ENCODE data around the gene AGFG1. TPM values are rescaled to one million over a fixed set of nuclear protein-coding genes. Genes with fewer than 3 reads are reported as not detected.

The AGFG1 gene
- total RNA-seq, 1 donor from 2014 or later: 73.0 TPM

DNA sequence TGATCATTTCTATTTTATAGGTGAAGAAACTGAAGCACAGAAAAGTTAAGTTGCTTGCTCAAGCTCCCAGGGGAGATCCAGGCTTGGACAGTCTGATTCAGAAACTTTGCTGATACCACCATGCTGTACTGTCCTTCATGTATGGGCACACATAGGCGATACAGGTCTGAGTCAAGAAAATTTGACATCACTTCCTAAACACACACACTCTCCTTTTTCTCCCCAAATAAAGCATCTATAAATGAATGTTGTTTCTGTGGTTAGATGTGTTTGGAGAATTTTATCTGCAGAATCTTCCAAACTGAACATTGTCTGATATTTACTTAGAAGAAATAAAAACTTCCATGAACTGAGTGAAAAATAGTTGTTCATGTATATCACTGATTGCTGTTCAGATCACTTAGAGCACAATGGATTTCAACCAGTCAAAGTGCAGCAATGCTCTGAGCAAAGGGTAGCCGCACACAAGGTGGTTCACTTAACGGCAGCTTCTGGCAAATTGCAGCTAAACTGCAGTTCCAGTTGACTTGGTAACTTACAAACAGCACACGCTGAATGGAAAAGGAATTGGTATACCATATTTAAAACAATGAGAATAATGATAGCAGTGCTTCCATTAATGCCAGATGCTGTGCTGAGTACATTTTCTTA is 10.0 kb upstream of the AGFG1 start:
- no peak for DNase-seq (ENCODE audit: low spot score in 2 of 2)
- no peak for FAIRE-seq

DNA sequence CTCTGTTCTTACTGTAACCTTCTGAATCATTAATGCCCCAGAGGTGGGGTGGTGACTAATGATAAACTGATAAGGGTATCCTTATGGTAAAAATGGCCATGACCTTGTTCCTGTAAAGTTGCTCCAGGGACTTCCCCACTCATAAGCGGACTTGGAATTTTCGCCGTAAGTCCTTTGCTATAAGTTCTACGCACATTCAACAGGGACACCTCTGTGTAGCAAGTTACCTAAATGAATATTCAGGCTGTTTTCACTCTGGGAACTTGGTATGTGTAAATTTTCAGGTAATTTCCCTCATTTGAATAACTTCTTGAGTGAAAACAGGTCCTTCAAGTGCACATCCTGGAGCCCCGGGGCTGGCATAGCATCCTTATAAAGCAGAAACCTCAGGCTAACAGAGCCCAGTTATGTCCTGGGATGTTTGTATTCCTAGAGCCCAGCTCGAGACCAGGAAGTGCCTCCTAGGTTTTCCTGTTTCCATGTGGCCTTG is 9.4 kb upstream of the AGFG1 start:
- FAIRE-seq: no peak
- DNase-seq (ENCODE audit: low spot score in 2 of 2): no peak

DNA sequence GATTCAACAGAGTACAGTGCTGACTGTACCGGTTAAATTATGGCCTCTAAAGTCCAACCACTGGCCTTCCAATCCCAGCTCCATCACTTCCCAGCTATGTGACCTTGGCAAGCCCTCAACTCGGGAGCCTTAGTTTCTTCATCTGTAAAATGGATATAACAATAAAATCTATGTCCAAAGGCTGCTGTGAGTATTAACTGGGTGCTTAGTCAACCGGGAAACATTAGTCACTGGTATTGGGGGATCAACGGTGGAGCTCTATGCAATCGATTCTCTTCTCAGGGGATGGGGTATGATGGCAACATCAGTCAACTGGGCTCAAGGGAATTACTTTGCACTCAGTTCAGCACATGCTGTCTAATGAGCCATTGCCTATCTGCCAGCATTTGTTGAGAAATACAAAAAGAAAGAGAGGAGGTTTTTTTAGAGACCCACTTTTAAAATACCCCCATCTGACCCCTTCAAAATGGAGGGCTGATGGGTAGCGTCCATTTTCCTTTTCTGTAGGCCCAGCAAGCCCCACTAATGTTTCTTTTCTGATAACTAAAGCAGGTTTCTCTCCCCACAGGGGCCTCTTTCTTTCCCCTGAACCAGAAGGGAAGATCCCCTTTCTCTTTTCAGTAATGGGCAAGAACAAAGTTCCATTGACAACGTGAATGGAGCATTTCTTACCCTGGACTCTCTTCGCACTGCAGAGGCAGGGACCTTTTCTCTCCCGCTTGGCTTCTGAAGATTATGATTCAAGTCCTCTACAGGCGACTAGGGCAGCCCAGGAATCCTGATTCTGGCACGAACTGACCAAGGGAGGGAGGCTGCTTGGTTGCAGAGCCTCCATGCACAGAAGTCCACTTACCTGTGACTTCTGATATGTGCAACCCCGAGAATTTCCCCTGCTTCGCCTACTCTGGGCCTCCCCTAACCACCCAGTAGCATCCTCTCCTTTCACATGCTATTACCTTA is 8.7 kb upstream of the AGFG1 start:
- FAIRE-seq: no peak
- DNase-seq (ENCODE audit: low spot score in 2 of 2): no peak

DNA sequence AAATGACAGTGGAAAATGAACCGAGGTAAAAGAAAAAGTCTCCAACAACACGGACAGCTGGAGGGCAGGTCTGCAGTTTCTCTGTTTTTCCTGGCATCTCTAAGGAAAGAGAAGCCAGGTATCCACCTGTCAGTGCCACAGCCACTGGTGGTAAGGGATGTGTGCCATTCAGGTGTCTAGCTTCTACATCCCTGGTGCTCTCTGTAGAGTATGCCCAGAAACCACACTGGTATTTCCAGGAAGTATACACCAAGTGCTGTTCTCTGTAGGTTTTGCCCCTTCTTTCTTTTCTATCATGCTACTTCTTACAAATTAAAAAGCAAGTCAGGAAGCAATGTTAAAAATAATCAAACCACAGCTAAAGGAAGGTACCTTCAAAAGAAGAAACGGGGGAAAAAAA is 7.6 kb upstream of the AGFG1 start:
- FAIRE-seq: no peak

DNA sequence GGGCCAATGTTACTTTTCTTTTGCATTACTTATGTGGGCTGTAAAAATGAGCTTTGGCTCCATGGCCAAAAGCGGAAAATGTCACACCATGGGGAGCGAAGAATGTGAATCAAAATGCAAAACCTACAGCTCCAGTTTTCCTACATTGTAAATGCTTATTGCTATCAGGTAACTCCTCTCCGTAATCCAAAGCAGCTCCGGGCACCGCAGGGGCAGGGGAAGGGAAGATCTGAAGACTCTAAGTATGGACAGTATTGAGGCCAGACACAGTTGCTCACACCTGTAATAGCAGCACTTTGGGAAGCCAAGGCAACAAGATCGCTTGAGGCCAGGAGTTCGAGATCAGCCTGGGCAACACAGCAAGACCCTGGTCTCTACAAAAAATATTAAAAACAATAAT is 7.1 kb upstream of the AGFG1 start:
- FAIRE-seq: no peak
- DNase-seq (ENCODE audit: low spot score in 2 of 2): no peak

More for the DNA sequence above, 7.6 kb upstream of the AGFG1 start:
- no peak for DNase-seq (ENCODE audit: low spot score in 2 of 2)

DNA sequence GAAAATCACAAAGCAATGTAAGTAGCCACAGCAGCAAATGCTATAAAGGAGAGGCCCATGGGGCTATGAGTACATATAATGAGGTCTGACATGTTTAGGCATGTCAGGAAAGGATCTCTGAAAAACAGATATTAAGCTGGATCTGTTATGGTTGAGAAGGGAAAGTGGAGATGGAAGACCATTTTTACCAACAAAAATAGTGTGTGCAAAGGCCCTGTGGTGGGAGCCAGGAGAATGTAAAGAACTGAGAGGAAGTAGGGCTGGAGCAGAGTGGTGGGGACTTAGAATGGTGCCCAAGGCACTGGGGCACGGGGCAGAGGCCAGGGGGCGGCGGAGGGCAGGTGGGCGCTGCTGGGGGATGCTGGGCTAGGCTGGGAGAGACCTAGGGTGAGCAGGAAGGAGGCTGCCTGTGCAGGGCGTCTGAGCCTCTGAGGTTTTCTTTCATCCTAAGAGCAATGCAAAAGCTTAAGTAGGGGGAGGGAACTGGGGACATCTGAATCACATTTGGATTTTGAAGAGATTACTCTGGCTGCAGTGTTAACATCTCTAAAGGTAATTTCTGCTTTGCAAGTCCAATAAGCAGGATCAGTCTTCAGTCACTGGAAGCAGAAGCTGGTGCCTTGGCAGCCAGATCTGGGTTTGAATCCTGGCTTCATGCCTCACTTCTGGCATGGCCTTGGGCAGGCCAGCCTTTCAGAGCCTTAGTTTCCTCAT is 4.9 kb upstream of the AGFG1 start:
- no peak for DNase-seq (ENCODE audit: low spot score in 2 of 2)
- no peak for FAIRE-seq

DNA sequence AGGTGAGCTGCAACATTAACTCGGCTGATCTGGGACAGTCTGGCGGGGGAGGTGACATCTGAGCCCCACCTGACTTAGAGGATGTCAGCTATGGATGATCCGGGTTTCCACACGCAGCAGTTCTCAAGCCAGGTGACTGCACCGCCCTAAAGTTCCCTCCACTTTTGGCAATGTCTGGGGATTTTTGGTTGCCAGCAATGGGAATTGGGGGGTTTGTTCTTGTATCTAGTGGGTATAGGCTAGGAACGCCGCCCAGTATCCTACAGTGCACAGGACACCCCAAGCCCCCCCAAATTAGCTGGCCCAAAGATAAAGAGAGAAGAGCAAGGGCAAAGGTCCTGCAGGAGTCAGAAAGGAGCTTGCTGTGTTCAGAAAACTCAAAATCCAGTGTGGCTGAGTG is 544 bp upstream of the AGFG1 start:
- FAIRE-seq (no peak), DNase-seq (ENCODE audit: low spot score in 2 of 2) (no peak)

DNA sequence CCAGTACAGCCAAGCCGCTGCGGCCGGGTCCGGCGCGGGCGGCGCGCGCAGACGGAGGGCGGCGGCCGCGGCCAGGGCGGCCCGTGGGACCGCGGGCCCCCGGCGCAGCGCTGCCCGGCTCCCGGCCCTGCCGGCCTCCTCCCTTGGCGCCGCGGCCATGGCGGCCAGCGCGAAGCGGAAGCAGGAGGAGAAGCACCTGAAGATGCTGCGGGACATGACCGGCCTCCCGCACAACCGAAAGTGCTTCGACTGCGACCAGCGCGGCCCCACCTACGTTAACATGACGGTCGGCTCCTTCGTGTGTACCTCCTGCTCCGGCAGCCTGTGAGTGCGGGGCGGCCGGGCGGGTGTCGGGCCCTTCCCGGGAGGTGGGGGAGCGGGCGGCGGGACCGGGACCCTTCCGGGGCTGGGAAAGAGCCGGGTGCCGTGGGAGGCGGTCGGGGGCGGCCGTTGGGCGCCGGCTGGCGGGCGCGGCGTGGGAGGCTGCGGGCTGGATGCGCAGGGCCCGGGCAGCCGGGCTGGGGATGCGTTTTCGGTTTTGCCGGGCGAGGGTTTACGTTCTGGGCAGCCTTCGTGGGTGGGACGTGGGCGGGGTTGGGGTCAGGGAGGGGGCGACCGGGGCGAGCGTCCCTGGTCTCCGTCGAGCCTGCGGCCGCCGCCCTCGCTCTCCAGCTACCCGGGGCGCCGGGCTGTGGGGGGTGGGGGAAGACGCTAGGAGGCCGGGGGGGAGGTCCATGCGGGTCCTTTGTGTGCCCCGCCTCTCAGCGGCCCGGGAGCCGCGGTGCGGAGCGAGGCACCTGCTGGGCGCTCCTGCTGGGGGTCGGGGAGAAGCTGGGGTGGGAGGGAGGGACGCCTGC is 537 bp downstream of the AGFG1 start:
- DNase-seq (ENCODE audit: low spot score in 2 of 2): peak; percentile 49 to 64
- no peak for FAIRE-seq

DNA sequence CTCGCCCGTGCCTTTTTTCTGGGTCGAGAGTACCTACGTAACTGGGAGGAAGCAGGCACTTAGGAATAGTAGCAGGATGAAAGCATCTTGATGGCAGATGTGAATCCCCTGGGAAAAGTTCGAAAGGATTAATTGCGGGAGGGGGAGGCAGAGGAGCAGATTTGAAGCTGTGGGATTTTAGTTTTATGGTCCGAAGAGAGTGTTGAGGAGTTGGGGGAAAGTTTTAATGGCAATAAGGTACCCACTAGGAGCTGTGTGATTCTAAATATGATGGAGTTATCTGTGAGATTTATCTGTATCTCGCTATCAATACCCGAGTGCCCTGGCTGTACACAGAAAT is 1.1 kb downstream of the AGFG1 start:
- DNase-seq (ENCODE audit: low spot score in 2 of 2) (no peak), FAIRE-seq (no peak)

DNA sequence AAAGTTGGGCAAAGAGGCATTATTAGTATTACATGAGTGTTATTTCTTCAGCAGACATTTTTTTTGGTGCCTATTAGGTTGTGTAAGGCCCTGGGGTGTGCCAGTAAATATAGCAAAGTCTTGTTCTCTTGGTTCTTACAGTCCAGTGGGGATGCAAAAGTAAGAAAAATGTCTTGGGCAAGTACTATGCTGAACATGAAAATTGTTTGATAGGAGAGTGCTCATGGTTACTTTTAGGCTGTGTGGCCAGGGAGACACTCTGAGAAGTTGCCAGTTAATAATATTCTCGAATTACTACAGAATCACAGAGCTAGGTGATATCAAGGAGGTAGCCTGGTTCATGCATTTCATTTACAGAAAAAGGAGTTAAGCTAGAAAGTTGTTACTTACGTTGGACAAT is 1.9 kb downstream of the AGFG1 start:
- DNase-seq (ENCODE audit: low spot score in 2 of 2) (no peak), FAIRE-seq (no peak)

DNA sequence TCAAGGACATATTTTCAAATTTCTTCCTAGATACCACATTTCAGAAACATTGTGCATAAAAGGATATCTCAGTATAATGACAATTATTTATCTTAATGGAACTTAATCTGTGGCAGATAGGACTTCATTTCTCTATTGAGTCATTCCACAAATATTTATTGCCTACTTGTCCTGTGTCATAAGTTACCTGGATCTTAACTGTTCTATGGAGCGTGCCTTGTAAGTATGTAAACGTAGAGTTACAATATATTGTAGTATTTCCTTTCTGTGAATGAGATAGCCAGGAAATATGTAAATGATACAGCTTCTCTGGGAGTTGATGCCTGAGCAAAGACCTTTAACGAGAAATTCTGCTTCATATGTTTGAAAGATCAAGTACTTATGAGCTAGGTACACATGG is 2.5 kb downstream of the AGFG1 start:
- FAIRE-seq: no peak

DNA sequence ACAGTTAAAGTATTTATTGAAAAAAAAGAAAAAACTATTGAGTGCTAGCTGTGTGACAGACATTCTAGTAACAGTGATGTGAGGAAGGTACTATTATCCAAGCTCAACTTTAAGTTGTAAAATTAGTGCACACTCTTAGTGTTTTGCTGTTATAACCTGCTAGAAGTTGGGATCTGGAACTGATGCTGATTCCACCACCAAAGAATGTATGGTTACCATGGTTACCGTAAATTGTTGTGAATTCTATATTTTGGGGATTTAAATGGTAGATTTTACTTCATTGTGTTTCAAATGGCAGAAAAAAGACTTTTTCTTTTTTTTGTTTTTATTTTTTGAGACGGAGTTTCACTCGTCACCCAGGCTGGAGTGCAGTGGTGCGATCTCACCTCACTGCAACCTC is 5.3 kb downstream of the AGFG1 start:
- no peak for FAIRE-seq
- DNase-seq (ENCODE audit: low spot score in 2 of 2): no peak

More for the DNA sequence above, 2.5 kb downstream of the AGFG1 start:
- no peak for DNase-seq (ENCODE audit: low spot score in 2 of 2)

DNA sequence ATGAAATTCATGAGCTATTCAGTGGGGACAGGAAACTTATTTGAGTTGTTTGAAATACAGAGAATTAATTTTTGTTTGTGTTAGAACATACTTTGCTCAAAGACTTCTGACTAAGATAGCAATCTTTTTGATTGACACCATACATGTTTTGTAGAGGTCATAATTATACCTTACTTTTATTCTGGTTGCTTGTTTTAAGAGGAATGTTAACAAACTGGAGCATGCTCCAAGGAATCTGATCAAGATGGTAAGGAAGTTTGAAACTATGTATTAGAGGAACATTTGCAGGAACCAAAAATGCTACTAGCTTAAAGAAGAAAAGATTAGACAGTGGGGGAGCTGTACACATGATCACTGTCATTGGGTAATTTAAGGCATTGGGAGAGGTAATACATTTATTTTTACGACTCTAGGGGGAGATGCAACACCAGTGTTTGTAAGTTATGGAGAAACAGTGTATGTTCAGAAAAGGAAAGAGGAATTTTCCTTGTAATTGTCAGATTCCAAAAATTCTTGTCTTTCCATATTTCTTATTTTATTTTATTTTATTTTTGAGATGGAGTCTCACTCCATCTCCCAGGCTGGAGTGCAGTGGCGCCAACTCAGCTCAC is 8.0 kb downstream of the AGFG1 start:
- DNase-seq (ENCODE audit: low spot score in 2 of 2): peak in 1 of 2 donors; percentile 45
- FAIRE-seq: no peak

DNA sequence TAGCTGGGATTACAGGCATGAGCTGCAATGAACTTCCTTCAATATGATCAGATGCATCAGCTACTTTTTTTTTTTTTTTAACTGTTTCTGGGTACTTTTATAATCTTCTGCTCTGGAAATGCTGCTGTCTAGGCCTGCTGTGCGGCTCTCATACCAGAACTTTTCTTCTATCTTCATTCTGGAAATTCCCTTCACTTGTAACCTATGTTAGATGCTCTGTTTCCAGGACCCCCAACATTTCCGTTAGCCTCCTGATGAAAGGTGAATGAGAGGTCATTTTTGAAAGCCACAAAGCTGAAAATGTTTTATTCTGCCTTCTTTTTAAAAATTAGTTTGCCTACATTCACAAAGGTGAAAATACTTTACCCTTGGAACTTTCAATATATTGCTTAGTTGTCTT is 8.6 kb downstream of the AGFG1 start:
- DNase-seq (ENCODE audit: low spot score in 2 of 2) (no peak), FAIRE-seq (no peak)

DNA sequence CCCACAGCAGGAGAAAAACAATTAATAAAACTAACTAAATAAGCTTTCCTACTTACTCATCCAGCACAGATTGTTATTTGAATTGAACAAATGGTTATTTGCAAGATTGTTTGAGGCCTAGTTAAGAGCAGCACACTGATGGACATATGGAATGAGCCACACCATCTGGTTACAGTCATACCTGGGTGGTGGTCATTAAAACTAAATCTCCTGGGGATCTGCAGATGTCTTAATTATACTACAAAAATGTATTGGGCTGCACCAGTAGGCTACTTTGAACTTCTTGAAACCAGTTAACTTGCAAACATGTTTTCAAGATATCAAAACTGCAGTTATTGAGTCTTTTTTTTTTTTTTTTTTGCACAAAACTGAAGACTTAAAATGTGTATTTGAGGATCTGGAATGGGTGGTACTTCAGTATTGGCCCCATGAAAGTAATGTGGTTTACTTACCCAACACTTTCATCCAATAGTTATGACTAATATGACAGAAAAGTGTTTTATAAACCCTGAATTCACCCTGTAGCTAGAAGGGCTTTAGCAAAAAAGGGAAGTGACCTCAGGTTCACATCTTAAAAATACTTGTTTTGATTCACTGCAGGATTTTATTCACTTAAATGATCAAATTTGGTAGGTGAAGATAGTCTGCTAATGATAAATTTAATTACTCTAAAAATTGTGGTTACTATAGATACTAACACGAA is 10.8 kb downstream of the AGFG1 start:
- DNase-seq (ENCODE audit: low spot score in 2 of 2) (no peak), FAIRE-seq (no peak)

DNA sequence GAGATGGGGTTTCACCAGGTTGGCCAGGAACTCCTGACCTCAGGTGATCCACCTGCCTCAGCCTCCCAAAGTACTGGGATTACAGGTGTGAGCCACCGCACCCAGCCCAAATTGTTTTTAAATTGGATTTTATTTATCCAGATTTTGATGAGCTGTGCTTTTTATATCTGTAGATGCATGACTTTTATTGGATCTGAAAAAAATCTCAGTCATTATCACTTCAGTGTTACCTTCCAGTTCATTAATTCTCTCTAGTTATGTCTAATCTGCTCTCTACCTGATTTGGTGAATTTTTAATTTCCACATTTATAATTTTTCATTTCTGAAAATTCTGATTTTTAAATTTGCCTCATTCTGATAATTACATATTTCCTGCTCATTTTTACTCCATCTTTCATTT is 13.5 kb downstream of the AGFG1 start:
- DNase-seq (ENCODE audit: low spot score in 2 of 2) (no peak), FAIRE-seq (no peak)

DNA sequence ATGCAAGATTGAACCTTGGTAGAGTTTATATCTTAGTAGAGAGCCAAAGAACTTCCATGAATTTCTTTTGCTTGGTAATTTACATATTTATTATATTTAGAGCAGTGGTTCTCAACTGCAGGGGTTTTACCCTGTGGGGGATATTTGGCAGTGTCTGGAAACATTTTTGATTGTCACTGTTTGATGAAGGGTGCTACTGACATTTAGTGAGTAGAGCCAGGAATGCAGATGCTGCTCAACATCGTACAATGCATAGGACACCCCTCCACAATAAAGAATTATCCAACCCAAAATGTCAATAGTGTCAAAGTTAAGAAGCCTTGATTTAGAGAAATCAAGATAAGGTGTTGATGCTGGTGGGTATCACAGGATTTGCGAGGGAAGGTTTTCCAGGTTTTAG is 14.7 kb downstream of the AGFG1 start:
- no peak for FAIRE-seq
- no peak for DNase-seq (ENCODE audit: low spot score in 2 of 2)

DNA sequence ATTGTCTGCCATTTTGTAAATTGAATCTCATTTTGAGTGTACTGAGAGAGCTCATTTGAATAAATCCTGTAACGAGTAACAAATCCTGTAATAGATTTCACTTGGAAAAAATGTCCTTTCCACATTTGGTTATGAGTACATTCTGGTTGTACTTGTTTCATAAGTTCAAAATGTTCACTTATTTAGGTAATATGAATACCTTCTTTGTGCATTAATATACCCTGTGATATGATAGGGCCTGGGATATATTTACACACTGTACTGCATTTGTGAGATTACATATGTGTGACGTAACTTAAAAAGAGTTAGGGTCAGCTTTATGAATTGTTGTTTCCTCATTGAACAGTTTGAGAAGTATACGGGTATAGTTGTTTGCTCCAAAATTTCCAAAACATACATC is 16.1 kb downstream of the AGFG1 start:
- DNase-seq (ENCODE audit: low spot score in 2 of 2): no peak

DNA sequence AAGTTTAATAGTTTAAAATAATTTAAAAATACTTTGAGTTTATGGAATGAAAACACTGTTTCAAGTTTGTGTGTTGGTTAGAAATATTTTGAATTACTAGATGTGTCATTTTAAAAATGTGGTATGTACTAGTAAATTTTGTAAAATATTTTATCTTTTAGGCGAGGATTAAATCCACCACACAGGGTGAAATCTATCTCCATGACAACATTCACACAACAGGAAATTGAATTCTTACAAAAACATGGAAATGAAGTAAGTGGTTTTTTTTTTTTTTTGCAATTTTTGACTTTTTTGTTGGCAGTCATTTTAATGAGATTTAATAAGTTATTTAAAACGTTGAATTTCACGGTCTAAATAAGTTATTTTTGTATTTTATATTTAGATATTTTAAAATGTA is 19.4 kb downstream of the AGFG1 start:
- FAIRE-seq (peak; percentile 87), DNase-seq (ENCODE audit: low spot score in 2 of 2) (no peak)

More for the DNA sequence above, 16.1 kb downstream of the AGFG1 start:
- no peak for FAIRE-seq
